Right lobe of liver (tissue), 4 donors: ENCODE data around the gene AAK1.

Experiments
- POLR2A ChIP-seq: fragments of 450-650 bp; IDR thresholded peaks from one replicate; pipeline ENCODE4 v1.6.1; 2017; ENCODE audit warnings: antibody characterized with exemption, mild to moderate bottlenecking
- TF ChIP-seq, protein P1 (sequence below), 4 donors: fragments of 200-600 bp in 3 of 4; fragments of 450-650 bp in 1 of 4; IDR thresholded peaks; one replicate each; pipeline versions ENCODE4 v1.5.1 to v1.8.0; 2016 to 2022; ENCODE audit warnings: antibody characterized with exemption in 4 of 4, mild to moderate bottlenecking in 2 of 4
- donor health status: DM: no; HTN: no; CAD: no.
- donor health status: DM: no; HTN: no; CAD: no.
- donor health status: DM: no; HTN: yes; CAD: no.

DNA sequence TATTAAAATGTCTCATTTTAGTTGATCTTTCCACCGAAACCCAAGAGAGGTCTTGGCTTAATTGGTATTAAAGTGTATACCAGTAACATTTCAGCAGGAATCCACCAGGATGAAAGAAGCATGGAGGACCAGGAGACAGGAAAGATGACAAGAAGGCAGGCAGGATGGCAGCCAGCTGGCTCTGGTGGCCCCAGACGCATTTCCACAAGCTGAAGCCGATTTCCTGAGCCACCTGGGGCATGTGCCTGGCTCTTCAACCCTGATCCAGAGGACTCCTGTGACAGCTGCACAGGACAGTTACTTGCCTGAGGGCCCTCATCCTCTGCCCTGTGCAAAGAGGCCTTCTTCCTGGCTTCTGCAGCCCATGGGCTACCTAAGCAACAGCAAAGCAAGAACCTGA, 149.4 kb downstream of the AAK1 start:
- TF ChIP-seq, protein P1, sequence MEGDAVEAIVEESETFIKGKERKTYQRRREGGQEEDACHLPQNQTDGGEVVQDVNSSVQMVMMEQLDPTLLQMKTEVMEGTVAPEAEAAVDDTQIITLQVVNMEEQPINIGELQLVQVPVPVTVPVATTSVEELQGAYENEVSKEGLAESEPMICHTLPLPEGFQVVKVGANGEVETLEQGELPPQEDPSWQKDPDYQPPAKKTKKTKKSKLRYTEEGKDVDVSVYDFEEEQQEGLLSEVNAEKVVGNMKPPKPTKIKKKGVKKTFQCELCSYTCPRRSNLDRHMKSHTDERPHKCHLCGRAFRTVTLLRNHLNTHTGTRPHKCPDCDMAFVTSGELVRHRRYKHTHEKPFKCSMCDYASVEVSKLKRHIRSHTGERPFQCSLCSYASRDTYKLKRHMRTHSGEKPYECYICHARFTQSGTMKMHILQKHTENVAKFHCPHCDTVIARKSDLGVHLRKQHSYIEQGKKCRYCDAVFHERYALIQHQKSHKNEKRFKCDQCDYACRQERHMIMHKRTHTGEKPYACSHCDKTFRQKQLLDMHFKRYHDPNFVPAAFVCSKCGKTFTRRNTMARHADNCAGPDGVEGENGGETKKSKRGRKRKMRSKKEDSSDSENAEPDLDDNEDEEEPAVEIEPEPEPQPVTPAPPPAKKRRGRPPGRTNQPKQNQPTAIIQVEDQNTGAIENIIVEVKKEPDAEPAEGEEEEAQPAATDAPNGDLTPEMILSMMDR (IDR thresholded peaks at IDR 0.05): no peak
- TF ChIP-seq POLR2A: no peak
